ENCODE results near the gene KRTAP10-12. TPM values are rescaled to one million over a fixed set of nuclear protein-coding genes. Genes with fewer than 3 reads are reported as not detected.

Gene KRTAP10-12
- polyA plus RNA-seq, 2 of the 4 experiments (the other 2 are of a cell fraction) = not detected

- 12% methylated on average over 6 of the region's 9 CpGs for WGBS (ENCODE audit: missing lambda C conversion rate)
- no peak within 1 kb of the TSS for H3K4me2 ChIP-seq
- H3K4me1 ChIP-seq = no peaks in the 10 kb centered on the region
- H3K4me3 ChIP-seq = no peak within 1 kb of the TSS
- POLR2A ChIA-PET = no interaction called here
- DNase-seq (ENCODE audit: low read depth in 1 of 2, low spot score in 1 of 2) (no peak), FAIRE-seq (no peak), ATAC-seq (no peak)
- TF ChIP-seq GATA3 (IDR thresholded peaks at IDR 0.05; ENCODE audit: borderline replicate concordance) (no peak), NPAS2 (CRISPR knock-in tag; IDR thresholded peaks at IDR 0.05; ENCODE audit: borderline replicate concordance) (no peak), HOXB13 (CRISPR knock-in tag; IDR thresholded peaks at IDR 0.05; ENCODE audit: low read depth) (no peak), ESRRA (IDR thresholded peaks at IDR 0.05; ENCODE audit: borderline replicate concordance, low read length) (no peak), ZNF302 (CRISPR knock-in tag; IDR thresholded peaks at IDR 0.05) (no peak)
- TF ChIP-seq, protein P1, sequence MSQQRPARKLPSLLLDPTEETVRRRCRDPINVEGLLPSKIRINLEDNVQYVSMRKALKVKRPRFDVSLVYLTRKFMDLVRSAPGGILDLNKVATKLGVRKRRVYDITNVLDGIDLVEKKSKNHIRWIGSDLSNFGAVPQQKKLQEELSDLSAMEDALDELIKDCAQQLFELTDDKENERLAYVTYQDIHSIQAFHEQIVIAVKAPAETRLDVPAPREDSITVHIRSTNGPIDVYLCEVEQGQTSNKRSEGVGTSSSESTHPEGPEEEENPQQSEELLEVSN (IDR thresholded peaks at IDR 0.05; ENCODE audit: borderline replicate concordance, low read depth) = no peak
- H3K27ac ChIP-seq = no peak within 1 kb of the TSS
- no peaks in the 10 kb centered on the region for H3K9me3 ChIP-seq
- CTCF ChIA-PET = no interaction called here
Measured at GRCh38 chr21:44654576-44655175, 42.3 kb upstream of the KRTAP10-12 start, which contains the start of gene KRTAP12-4. Gene KRTAP12-4, minus strand, starts transcription at chr21:44654659. Its CDS starts 45 bp downstream, at chr21:44654614.

GRCh38 chr21:44656868-44657267 lies 40.1 kb upstream of the KRTAP10-12 start:
- Histone ChIP-seq H3K9me3 (no peaks in the 10 kb centered on the region), H3K27ac (no peak overlapping the region), H3K4me3 (no peak overlapping the region), H3K4me2 (no peak overlapping the region), H3K4me1 (no peaks in the 10 kb centered on the region)
- FAIRE-seq (no peak), ATAC-seq (no peak), DNase-seq (ENCODE audit: low read depth in 1 of 2, low spot score in 1 of 2) (no peak)
- TF ChIP-seq RFX5 (IDR thresholded peaks at IDR 0.05) (no peak), CBX2 (IDR thresholded peaks at IDR 0.05; ENCODE audit: borderline replicate concordance, low read depth) (no peak), MYC (IDR thresholded peaks at IDR 0.05; ENCODE audit: borderline replicate concordance, low read length) (no peak), HOXB5 (CRISPR knock-in tag; IDR thresholded peaks at IDR 0.05) (no peak)
- TF ChIP-seq, protein P2, sequence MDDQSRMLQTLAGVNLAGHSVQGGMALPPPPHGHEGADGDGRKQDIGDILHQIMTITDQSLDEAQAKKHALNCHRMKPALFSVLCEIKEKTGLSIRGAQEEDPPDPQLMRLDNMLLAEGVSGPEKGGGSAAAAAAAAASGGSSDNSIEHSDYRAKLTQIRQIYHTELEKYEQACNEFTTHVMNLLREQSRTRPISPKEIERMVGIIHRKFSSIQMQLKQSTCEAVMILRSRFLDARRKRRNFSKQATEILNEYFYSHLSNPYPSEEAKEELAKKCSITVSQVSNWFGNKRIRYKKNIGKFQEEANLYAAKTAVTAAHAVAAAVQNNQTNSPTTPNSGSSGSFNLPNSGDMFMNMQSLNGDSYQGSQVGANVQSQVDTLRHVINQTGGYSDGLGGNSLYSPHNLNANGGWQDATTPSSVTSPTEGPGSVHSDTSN (IDR thresholded peaks at IDR 0.05) = no peak
- ChIA-PET CTCF (no interaction called here), POLR2A (no interaction called here)
- 11% methylated on average over 1 of the region's 1 CpG for WGBS (ENCODE audit: missing lambda C conversion rate)

DNA sequence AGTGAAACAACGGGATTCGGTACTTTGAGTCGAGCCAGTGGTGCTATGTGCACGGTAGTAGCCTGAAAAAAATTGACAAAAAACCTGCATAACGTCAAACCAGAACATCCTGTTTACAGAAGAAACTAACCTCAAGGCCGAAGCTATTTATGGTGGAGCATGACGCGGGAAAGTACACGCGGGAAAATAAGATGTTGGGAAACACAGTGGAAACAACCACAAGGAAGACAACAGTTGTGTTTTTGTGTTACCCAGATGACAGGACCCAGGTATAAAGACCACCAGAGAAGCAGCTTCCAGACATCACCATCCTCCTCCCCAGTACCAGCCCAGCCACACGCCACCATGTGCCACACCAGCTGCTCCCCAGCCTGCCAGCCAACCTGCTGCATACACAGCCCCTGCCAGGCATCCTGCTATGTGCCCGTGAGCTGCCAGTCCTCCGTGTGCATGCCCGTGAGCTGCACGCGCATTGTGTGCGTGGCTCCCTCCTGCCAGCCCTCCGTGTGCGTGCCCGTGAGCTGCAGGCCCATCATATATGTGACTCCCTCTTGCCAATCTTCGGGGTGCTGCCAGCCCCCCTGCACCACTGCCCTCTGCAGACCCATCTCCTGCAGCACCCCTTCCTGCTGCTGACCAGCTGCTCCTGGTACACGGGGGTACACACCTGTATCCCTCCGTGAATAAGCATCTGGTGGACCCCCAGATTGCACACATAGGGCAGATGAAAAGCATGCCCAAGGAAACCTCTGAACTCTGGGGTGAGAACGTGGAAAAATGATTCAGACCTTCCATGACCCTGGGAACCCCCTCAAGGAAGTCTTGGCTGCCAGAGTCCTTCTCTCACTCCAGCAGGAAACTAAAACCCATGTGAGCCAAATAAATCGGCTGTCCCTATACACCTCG lies 39.1 kb upstream of the KRTAP10-12 start, which contains the start of gene KRTAP12-3:
KRTAP12-3 (plus strand) TSS at position 298 of the 906 bp plus-strand sequence; CDS start at position 346, 48 bp downstream.
- 52% methylated on average over 25 of the region's 26 CpGs for whole genome bisulfite sequencing (ENCODE audit: missing lambda C conversion rate)
- DNase-seq (ENCODE audit: low read depth in 1 of 2, low spot score in 1 of 2) (no peak), ATAC-seq (no peak), FAIRE-seq (no peak)
- Histone ChIP-seq H3K9me3 (no peaks in the 10 kb centered on the region), H3K4me1 (no peaks in the 10 kb centered on the region), H3K4me3 (no peak within 1 kb of the TSS), H3K4me2 (no peak within 1 kb of the TSS), H3K27ac (no peak within 1 kb of the TSS)
- ChIA-PET POLR2A (no interaction called here), CTCF (no interaction called here)
- TF ChIP-seq JUN (IDR thresholded peaks at IDR 0.05) (no peak), ZFP36 (IDR thresholded peaks at IDR 0.05; ENCODE audit: borderline replicate concordance, partially characterized antibody) (no peak), MYC (IDR thresholded peaks at IDR 0.05; ENCODE audit: borderline replicate concordance, low read length) (no peak)

DNA sequence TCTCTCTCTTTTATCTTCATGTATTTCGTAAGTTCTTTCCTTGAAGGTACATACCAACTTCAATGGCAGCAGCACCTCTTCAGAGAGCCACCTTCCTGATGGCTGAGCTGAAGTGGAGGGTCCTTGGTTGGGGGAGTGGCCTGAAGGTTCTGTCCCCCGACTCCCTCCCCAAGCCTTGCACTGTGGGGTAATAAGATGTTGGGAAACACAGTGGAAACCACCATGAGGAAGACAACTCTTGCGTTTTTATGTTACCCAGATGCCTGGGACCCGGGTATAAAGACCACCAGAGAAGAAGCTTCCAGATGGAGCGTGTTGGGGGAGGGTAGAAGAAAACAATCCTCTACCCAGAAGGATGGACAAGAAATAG lies 38.4 kb upstream of the KRTAP10-12 start:
- ATAC-seq = no peak
- no peak for TF ChIP-seq ESRRA (IDR thresholded peaks at IDR 0.05; ENCODE audit: borderline replicate concordance, low read length)
- TF ChIP-seq, protein P3, sequence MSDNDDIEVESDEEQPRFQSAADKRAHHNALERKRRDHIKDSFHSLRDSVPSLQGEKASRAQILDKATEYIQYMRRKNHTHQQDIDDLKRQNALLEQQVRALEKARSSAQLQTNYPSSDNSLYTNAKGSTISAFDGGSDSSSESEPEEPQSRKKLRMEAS (IDR thresholded peaks at IDR 0.05) = no peak
- no peak for DNase-seq (ENCODE audit: low read depth in 1 of 2, low spot score in 1 of 2)
- no peak for FAIRE-seq
- H3K4me3 ChIP-seq = no peak overlapping the region
- 16% methylated on average over 4 of the region's 5 CpGs for WGBS (ENCODE audit: missing lambda C conversion rate)
- H3K27ac ChIP-seq = no peak overlapping the region
- H3K9me3 ChIP-seq = peaks cover 2% of the 10 kb centered on the region; the same call in 1 of the 3 replicates
- no peak overlapping the region for H3K4me2 ChIP-seq
- CTCF ChIA-PET = no interaction called here
- POLR2A ChIA-PET = no interaction called here
- no peaks in the 10 kb centered on the region for H3K4me1 ChIP-seq
